Measurements from ENCODE around the gene AGRN.

GRCh38 chr1:1099506-1100183 lies 79.7 kb downstream of the AGRN start:
- no peak for TF ChIP-seq ZFP3 (CRISPR knock-in tag; IDR thresholded peaks at IDR 0.05)
- TF ChIP-seq BACH2 (CRISPR knock-in tag; IDR thresholded peaks at IDR 0.05; ENCODE audit: borderline replicate concordance): no peak
- TF ChIP-seq ZC3H10 (CRISPR knock-in tag; IDR thresholded peaks at IDR 0.05): no peak
- no peak for TF ChIP-seq ZNF70 (CRISPR knock-in tag; IDR thresholded peaks at IDR 0.05)
- no peak for TF ChIP-seq CREB5 (CRISPR knock-in tag; IDR thresholded peaks at IDR 0.05; ENCODE audit: low read depth)

Measured in SK-N-SH treated with all-trans-retinoic acid at 6 μM for 48 hours (cell line).